CD4-positive, alpha-beta T cell treated with Interleukin-10 for 1 hour (primary cell): ENCODE results near the gene DNAH3.
"Not testable (repeated sequence)": the region's sequence is repeated elsewhere in the genome, so short reads cannot be mapped to it uniquely, and the experiment has no call there.

Source experiments
- DNase-seq: peaks from one replicate; pipeline ENCODE4 v3.0.0-alpha.2; 2020

Gene DNAH3, protein sequence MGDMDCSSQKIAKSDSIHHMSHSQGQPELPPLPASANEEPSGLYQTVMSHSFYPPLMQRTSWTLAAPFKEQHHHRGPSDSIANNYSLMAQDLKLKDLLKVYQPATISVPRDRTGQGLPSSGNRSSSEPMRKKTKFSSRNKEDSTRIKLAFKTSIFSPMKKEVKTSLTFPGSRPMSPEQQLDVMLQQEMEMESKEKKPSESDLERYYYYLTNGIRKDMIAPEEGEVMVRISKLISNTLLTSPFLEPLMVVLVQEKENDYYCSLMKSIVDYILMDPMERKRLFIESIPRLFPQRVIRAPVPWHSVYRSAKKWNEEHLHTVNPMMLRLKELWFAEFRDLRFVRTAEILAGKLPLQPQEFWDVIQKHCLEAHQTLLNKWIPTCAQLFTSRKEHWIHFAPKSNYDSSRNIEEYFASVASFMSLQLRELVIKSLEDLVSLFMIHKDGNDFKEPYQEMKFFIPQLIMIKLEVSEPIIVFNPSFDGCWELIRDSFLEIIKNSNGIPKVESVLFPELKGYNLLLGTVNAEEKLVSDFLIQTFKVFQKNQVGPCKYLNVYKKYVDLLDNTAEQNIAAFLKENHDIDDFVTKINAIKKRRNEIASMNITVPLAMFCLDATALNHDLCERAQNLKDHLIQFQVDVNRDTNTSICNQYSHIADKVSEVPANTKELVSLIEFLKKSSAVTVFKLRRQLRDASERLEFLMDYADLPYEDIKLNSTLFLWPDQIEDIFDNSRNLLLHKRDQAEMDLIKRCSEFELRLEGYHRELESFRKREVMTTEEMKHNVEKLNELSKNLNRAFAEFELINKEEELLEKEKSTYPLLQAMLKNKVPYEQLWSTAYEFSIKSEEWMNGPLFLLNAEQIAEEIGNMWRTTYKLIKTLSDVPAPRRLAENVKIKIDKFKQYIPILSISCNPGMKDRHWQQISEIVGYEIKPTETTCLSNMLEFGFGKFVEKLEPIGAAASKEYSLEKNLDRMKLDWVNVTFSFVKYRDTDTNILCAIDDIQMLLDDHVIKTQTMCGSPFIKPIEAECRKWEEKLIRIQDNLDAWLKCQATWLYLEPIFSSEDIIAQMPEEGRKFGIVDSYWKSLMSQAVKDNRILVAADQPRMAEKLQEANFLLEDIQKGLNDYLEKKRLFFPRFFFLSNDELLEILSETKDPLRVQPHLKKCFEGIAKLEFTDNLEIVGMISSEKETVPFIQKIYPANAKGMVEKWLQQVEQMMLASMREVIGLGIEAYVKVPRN (N-terminal part only)

DNA sequence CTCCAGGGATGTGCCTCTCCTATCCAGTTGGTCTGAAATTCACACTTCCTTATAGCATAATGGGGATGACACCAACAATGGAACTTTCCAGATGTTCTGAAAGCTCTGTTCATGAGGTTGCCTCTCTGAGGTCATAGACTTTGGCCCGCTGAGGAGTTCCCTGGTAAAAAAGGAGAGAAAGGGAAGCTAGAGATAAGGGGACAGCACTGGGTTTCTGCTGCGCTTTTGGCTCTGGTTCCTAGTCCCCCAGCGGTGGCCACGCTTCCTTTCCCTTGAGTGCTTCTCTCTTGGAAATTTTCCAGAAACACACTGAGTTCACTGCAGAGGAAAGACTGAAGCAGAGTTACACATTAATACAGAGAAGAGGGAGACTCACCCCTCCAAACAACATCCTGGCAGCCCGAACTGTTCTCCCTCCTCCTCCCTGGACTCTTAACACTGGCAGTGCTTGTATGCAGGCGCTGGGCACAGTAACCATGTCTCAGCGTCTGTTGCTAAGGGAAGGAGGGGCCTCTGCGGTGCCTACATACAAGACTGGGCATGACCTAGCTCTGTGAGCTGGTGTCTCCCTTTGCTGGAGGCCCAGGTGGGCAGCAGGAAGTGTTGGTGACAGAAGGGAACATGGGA lies at the start of gene DNAH3:
TSS of gene DNAH3 (minus strand) at position 472 of the 627 bp plus-strand sequence. CDS start 527 bp downstream, outside the sequence.
- DNase-seq = no peak

DNA sequence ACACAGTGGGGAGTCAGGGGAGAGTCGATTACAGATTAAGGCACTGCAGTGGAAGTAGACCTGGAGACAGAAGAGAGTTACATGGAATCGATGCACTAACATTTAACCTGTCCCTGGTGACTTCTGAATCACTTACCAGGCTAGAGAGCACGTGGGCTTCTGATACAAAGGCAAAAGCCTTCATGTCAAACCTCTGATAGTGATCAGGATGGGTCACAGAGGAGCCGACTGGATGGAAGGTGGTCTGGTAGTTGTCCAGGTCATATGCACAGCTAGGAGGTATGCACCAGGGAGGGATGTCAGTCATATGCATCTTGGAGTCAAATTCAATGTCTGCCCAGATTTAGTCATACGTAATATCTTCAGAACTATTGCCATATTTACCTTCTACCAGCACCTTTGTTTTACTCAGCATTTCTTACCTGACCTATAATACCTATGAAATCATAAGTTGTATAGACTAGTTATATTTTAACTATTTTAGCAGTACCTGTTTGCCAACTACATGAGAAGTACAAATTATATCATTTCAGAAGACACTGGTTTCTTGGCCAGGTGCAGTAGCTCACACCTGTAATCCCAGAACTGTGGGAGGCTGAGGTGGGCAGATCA lies 49.1 kb upstream of the DNAH3 start:
- no peak for DNase-seq

DNA sequence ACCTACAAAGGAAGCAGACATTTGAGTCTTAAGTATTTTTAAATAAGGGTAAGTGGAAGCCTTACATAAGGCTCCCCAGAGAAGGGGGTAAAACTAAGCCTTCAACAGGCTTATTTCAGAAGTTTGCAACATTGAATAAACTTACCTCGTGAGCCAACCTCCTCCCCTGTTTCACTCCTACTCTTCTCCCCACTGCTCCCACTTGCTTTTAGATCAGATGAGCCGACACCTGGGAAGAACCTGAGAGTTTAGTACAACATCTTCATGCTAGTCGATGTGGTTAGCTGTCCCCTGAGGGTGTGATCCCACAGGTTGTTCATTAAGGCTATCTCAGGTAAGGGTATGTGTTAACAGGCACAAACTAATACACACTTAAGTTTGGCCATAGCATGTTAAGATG lies 47.0 kb upstream of the DNAH3 start:
- no peak for DNase-seq

DNA sequence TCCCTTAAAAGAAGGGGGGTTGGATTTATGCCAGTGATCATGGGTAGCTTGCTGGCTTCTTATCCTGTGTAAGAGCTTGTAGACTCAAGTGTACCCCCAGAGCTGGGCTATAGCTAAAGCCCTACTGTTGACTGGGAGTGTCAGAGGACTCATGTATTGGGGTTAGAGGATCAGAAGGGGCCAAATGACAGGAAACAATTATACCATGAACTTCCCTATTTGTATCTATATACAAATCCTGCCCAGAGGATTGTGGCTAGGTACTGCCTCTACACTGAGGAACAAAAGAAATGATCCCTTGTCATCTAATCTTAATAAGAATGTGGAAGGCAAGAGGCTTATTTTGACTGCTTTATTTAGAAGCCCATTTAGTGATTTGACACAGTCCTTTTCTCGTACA lies 46.5 kb upstream of the DNAH3 start:
- no peak for DNase-seq

DNA sequence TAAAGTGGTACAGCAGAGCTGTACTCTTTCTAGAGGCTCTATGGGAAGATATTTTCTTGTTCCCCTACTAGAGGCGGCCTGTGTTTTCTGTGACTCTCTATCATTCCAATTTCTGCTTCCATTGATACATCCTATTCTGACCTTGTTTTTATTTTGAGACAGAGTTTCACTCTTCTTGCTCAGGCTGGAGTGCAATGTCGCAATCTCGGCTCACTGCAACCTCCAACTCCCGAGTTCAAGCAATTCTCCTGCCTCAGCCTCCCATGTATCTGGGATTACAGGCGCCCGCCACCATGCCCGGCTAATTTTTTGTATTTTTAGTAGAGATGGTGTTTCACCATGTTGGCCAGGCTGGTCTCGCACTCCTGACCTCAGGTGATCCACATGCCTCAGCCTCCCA lies 44.7 kb upstream of the DNAH3 start:
- not testable (repeated sequence) for DNase-seq

DNA sequence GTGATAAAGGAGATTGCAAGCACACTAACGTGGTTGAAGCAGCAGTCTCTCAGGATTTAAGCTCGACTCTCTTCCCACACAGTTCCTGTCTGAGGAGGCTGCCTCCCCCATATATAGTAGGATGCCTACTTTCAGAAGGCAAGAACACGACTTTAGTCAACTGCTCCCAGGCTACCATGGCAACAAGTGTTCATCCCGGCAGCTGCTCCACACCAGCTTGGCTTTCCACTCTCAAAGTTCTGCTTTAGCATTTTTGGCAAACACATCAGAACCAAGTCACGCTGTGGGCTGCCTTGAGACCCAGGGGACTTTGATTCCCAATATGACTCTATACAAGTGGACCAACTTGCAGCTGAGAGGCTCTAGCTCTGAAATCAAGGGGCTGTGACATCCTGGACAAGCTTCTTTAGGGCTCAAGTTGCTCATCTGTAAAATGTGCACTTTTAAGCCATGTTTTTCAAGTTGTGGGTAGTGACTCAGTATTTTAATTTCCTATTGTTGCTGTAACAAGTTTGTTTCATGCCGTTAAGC lies 44.2 kb upstream of the DNAH3 start:
- no peak for DNase-seq

DNA sequence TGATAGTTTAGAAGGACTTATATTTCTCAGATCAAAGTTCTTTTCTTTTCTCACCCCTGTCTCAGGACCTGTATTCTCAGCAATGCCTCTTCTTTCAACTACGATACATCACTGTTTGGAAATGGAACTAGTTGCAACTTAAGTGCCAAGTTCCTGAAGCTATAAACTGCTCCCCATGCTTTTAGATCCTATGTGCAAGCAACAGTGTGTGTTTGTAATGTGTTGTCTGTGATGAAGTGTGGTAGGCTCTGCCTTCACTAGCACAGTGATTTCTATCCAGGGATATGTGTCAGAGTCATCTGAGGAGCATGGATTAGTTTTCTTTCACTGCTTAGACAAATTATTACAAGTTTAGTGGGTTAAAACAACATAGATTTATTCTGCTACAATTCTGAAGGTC lies 42.3 kb upstream of the DNAH3 start:
- DNase-seq = no peak

DNA sequence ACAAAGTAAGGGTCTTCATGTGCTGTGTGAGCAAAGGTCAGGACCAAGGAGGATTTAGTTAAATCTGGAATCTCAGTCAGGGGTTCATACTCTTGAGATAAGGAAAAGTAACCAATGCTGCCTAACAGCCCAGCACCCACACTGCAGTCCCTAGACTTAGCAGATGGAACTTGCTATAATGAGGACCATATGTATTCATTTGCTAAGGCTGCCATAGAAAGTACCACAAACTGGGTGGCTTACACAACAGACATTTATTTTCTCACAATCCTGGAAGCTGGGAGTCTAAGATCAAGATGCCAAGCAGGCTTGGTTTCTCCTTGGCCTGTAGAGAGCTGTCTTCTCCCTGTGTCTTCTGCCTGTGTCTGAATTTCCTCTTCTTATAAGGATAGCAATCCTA lies 40.0 kb upstream of the DNAH3 start:
- no peak for DNase-seq

DNA sequence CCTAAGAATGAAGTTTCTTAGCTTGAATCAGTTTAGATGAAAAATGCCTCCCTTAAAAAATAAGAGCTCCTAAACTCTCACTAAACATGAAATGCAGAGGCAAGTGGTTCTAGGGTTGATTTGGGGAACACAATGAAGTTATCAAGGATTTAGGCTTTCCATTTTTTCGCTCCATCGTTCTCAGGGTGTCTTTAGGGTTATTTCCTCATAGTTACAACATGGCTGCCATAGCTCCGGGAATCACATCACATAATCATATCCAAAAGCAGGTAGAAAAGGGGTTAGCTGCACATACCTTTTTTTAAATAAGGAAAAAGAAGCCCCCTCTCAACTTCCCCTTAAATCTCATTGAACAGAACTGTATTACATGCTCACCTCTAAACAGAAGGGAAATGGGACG lies 39.4 kb upstream of the DNAH3 start:
- no peak for DNase-seq

DNA sequence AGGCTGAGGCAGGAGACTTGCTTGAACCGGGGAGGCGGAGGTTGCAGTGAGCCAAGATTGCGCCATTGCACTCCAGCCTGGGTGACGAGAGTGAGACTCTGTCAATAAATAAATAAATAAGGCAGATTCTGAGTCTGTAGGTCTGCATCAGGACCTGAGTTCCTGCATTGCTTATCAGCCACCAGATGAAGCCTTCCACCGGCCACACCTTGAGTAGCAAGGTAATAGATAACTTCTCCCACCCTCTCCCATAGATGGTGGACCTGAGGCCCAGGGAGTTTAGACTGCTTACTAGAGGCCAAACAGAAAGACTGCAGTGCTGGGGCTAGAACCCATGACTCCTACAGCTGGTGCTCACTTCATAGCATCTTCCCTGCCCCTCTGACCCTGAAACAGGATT lies 38.7 kb upstream of the DNAH3 start:
- DNase-seq = no peak

DNA sequence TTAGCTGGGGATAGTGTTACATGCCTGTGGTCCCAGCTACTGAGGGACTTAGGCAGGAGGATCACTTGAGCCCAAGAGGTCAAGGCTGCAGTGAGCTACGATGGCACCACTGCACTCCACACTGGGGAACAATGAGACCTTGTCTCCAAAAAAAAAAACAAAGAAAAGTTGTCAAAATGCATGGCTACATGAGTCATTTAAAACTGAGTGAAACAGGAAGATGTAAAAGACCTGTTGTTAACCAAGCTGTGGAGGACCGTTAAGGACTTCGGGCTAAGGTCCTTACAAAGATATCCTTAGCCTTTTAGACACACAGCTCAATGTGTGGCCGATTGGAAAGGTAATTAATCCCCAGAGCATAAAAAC lies 35.7 kb upstream of the DNAH3 start:
- no peak for DNase-seq

DNA sequence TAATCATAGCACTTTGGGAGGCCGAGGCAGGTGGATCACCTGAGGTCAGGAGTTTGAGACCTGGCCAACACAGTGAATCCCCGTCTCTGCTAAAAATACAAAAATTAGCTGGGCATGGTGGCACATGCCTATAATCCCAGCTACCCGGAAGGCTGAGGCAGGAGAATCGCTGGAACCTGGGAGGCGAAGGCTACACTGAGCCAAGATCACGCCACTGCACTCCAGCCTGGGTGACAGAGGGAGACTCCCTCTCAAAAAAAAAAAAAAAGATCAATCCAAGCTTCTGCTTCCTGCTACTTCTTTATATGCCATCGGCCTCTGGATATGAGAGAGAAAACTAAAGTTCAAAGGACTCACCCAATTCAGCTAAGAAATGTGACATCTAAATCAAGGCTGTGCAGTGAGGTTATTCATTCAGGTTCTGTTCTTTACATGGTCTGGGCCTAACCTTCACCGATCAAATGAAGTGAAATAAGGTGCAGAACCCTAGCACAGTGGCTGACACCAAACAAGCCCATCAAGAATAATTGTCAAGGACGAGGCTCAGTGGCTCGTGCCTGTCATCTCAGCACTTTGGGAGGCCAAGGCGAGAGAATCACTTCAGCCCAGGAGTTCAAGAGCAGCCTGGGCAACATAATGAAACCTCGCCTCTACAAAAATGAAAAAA lies 35.1 kb upstream of the DNAH3 start:
- DNase-seq = no peak

DNA sequence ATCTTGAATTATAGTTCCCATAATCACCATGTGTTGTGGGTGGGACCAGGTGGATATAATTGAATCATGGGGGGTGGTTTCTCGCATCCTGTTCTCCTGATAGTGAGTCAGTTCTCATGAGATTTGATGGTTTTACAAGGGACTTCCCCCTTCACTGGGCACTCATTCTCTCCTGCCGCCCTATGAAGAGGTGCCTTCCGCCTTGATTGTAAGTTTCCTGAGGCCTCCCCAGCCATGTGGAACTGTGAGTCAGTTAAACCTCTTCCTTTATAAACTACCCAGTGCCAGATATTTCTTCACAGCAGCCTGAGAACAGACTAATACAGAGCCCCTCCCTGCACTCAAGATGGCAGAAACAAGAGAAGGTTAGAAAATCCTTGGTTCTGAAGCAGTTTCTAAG lies 34.2 kb upstream of the DNAH3 start:
- no peak for DNase-seq

DNA sequence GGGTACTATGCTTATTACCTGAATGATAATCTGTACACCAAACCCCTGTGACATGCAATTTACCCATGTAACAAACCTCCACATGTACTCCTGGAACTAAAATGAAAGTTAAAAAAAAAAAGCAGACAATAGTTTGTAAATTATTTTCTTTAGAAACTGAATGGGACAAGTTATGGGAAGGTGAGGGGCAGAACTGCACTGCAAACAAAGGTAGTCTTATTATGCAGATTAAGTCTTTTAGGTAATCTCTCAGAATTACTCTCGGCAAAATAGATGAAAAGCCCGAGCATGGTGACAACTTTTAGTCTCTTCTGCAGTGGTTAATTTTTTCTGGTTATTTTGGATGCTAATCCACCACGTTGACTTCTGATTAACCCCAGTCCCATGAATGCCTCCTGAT lies 33.3 kb upstream of the DNAH3 start:
- DNase-seq = no peak

DNA sequence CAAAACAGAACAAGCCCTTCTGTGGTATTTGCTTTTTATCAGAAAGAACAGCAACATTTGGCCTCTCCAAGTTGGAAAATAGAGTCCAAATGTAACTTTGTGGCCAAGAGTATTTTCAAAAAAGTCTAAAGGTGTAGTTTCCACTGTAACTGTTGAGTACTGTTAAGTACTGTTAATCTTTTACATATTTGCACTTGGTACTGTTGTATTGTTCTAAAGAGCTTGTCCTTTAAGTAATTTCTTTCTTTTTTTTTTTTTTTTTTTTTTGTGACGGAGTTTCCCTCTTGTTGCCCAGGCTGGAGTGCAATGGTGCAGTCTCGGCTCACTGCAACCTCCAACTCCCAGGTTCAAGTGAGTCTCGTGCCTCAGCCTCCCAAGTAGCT lies 29.3 kb upstream of the DNAH3 start:
- DNase-seq = no peak

DNA sequence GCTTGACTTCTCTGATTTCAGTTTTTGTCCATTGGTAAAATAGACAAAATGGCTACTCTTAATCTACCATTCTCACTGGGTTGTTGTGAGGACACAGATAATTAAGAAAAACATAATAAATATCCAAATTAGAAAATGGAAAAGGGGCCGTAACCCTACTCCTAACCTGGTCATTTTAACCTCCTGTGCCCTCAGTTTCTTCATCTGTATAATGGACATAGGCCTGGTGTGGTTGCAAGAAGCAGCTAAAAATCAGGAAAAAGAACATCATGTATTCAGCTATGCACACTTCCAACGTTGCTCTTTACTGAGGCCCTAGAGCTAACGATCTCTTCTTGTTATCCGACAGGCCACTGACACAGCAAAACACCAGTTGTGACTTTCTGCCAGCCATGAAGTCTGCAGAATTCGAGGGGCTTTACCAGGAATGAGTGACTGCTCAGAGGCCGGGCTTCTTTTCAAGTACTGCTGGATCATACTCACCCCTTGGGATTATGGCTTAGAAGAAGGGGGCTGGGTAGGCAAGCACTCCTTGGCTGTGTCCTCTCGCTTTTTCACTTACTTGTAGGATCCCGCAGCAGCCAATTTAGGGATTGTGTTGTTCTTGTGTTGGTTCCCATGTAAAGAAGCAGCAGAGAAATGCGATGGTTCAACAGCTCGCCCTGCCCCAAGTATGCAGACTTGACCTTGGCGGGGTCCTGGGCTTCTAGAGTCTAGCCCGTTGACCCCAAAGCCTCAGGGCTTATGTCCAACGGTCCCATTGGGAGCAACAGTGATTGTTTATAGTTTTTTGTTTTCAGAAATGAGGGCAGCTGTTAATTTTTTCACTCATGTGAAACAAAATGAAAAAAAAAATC lies 28.7 kb upstream of the DNAH3 start:
- no peak for DNase-seq

DNA sequence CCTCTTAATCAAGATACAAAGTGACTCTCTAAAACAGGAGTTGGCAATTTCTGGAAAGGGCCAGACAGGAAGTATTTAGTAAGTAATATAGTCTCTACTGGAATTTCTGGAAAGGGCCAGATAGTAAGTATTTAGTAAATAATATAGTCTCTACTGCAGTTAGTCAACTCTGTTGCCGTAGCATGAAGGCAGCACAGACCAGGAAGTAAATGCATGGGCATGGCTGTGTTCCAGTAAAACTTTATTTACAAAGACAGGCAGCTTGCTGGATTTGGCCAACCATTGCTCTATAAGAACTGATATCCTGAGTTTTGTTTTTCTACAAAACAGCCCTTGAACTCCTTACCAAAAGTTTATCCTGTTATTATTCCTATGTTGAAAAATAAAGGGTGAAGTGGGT lies 24.8 kb upstream of the DNAH3 start:
- no peak for DNase-seq

DNA sequence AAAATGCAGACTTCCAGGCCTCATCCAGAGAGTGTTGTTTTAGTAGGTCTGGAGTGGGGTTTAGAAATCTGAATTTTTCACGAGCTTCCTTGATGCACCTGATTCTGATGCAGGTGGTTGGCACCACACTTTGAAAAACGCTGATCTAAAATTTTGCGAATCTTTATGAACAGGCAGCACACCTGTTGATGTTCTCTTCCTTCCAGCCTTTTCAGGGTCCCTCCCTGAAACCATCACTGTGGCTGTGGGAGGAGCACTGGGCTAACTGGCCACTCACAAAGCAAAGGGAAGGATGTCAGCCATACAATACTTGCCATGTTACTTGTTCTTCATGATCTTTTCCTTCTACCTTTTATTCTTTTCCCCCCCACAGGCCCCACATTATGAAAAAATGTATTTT lies 22.0 kb upstream of the DNAH3 start:
- no peak for DNase-seq

DNA sequence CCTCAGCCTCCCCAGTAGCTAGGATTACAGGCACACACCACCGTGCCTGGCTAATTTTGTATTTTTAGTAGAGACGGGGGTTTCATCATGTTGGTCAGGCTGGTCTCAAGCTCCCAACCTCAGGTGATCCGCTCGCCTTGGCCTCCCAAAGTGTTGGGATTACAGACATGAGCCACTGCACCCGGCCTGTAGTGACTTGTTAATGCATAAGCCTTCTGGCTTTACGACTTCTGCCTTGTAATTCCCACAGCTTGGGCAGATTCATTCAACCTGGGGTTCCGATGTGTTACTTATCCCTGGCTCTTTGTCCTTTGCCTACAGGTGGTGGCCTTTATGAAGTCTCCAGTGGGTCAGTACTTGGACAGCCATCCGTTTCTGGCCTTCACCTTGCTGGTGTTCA lies 19.5 kb upstream of the DNAH3 start:
- DNase-seq = not testable (repeated sequence)

DNA sequence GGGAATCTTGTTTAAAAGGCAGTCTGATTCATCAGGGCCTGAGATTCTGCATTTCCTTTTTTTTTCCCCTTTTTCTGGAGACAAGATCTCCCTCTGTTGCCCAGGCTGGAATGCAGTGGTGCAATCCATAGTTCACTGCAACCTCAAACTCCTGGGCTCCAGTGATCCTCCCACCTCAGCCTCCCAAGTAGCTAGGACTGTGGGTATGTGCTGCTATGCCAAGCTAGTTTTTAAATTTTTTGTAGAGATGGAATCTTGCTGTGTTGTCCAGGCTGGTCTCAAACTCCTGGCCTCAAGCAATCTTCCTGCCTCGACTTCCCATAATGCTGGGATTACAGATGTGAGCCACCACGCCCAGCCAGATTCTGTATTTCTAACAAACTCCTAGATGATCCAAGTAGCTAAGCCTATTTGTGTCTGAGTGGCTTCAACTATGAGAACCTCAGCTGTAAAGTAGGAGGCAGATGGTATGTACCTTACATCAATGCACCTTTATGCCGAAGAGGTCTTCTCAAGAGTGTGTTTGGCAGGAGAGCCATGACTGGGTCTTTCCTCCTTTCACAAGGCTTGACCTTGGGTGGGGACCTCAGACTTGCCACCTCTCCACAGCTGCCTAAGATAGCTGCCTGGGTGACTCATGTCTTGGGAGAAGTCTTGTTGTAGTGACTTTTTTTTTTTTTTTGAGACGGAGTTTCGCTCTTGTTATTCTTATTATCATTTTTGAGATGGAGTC lies 18.8 kb upstream of the DNAH3 start:
- DNase-seq = no peak
